H1 (cell line): ENCODE measurements around the gene PNRC2. TPM values are rescaled to one million over a fixed set of nuclear protein-coding genes. Genes with fewer than 3 reads are reported as not detected.

Experiments
- ATF2 ChIP-seq: IDR thresholded peaks from 2 replicates; pipeline ENCODE4 v1.6.1; 2012; ENCODE audit warnings: low read length, inconsistent platforms
- EGR1 ChIP-seq: IDR thresholded peaks from 2 replicates; pipeline ENCODE4 v1.6.1; 2011; ENCODE audit warnings: low read depth, low read length, borderline replicate concordance
- SRF ChIP-seq: IDR thresholded peaks from 2 replicates; pipeline ENCODE4 v1.6.1; 2011; ENCODE audit warnings: mild to moderate bottlenecking, low read depth, low read length, moderate library complexity
- polyA plus RNA-seq, 7 experiments: library from polyadenylated mRNA; depleted of rRNA in 3 of 7; stranded (reverse) in 5 of 7; unstranded in 2 of 7; fragments of >200 nt in 5 of 7; fragments of 200-250 nt in 2 of 7; gene quantifications; 1 replicate in 5 of 7; 2 replicates in 1 of 7; 4 replicates in 1 of 7; pipeline versions ENCODE4 v1.2.1 to v1.2.3, GENCODE V29; 2011 to 2013; ENCODE audit warnings: missing spikeins in 2 of 7, mixed read lengths in 2 of 7
- total RNA-seq: library from RNA; stranded (reverse); fragmentation: NEBNext Ultra II Directional; extraction: Animal tissue kit (Norgen Biotek cat#: 25700); gene quantifications from 2 replicates; pipeline ENCODE4 v1.2.1, GENCODE V29; 2021

The PNRC2 gene
- total and polyA plus RNA-seq, 2 of the 8 experiments (the other 6 are each of a cell fraction or from before 2014, with no cell fraction given): 57.5 to 147 TPM

GRCh38 chr1:23923592-23924499, 35.8 kb upstream of the PNRC2 start (continued):
- no peak for TF ChIP-seq EGR1
- no peak for TF ChIP-seq SRF
- TF ChIP-seq ATF2: no peak
- TF ChIP-seq, all 59 proteins: peak for 0
